ENCODE data around the gene VSIR.

VSIR gene

DNA sequence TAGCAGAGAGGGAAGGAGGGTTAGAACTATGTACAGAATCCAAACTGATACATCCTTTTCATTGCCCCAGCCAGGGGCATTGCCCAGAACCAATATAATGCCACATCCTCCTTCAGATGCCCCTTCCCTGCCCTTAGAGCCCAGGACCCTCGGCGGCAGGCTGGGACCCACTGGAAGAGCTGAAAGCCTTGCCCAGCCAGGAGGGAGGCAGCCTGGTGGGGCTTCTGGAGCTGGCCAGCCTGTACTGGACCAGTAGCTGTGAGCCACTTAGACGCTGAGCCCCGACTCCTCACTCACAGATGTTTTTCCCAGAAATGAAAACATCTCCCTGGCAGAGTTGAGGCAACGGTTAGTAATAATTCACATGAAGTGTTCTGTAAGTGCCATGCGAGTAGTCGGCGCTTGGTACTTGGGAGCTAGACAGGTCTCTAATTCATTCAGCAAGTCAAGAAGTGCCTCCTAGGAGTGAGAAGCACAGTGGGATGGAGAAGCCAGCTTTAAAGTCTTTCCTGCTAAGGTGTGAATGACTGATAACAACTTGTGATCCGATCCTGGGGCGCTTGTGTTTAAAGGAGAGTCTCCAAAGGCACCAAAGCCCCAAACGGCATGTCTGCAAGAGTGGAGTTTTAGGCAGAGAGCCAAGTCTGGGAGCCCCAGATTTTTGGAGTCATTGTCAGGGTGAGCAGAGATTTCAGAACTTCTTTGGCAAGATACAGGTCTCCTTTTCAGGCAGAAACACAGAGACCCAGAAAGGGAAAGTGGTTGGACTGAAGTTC is 9.8 kb downstream of the VSIR start:
- ATAC-seq, result no peak

DNA sequence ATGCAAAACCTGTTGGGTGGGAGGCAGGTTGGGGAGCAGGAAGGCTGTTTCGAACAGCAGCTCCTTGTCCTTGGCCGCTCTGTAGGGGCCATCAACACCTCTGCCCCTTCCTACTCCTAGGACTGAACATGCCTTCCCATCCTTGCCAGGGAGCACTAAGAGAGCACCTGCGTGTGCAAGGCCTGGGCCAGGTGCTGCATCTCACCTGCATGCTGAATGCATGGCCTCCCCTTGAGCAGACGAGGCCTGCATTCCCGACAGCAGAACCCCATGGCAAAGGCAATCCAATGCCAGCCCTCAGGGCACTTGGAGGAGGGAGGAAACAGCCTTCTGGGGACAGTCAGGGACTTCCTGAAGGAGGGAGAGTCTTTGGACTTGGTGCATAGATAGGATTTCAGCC is 11.0 kb downstream of the VSIR start:
- no peak for ATAC-seq

DNA sequence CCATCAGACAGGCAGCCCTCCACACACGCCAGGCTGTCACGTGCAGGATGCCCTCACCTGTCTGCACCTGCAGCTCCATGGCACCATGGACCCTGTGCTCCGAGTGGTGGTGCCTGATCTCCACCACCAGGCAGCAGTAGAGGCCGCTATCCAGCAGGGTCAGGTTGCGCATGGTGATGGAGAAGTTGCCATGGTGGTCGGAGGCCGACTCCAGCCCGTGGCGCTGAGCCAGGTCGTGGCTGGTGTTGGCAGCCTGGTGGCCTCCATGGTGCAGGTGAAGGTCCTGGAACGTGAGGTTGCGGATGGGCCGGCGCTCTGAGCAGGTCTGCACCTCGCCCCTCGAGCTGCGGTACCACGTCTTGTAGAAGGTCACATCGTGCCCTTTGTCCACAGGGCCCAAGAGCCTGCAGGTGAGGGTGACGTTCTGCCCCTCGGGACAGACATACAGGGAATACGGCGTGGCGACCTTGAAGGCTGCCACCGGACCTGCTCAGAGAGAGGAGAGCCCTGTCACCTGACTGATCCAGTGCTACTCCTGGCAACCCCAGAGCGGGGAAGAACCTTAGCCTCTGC is 11.7 kb downstream of the VSIR start:
- peak in 1 of 2 donors; percentile 2 for ATAC-seq

DNA sequence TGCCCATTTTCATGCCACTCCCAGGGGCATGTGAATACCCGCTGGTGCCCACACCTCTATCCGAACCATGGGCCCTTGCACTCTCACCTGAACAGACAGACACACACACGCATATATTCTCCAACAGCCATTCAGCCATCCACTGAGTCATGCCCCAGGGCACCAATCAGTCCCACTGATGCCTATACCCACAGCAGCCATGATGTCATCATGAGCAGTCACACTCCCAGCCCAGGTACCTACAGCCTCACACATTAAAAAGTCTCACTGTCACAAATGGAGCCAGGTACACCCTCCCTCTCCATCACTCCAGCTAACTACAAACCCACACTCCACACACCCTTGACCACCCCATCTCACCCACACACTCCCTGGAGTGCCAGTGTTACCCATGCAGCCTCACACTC is 12.2 kb downstream of the VSIR start:
- peak; percentile 94 to 97 for ATAC-seq

DNA sequence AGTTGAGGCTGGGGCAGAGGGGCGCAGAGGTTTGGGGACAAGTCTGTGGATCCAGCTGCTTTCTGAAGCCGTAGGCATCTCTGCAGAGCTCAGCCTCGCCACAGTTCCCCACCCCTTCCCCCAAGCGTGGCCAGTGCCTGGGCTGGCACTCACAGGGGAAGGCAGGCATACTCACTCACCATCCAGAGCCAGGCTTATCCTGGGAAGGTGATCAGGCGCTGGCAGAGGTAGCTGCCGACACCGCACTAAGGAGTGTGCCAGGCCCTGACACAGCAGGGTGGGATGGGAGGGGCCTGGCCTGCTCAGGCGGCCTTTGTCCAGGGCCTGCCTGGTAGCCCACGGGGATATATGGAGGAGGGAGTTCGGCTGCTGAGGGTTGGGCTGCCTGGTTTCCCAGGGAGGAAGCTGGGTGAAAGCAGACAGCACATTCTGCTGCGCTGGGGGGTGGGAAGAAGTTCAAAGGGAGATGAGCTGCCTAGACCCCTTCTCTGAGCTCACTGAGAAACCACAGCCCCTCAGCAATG is 15.9 kb downstream of the VSIR start:
- ATAC-seq, result no peak

DNA sequence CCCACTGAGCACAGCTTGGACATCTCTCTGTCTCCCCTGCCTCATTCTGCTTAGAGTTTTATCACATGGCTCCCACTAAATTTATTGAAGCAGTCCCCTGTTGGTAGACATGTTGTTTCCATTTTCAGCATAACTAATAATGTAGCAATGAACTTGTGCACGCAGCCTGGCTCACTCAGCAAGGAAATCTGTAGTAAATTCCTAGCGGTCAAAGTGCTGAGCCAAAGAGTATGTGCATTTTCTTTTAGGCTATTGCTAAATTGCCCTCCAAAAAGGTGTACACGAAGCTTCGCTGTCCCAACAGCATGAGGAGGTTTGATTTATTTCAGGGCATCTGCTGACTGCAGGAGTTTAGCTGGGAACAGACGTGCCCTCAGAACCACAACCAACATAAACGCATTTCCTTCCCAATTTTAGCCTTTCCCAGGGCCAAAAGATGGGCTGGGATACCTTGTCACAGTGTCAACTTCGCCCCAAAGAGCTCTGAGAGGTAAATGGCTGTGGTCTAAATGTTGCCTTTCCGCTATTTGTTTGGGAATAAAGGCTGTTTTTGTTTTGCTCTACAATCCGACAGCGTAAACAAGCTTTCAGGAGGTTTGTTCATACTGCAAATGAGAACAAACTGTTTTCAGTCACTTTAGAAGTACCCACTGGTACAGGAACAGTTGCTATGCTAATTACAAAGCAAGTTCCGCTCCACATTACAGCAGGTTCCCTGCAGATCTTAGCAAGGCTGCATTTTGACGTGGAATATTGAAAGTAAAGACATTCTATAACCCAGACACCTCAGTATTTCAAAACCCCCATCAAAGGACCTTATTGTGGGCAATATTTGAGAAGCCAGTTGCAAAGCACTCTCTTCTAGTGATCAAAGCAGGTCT is 16.8 kb downstream of the VSIR start:
- peak; percentile 52 to 65 for ATAC-seq

DNA sequence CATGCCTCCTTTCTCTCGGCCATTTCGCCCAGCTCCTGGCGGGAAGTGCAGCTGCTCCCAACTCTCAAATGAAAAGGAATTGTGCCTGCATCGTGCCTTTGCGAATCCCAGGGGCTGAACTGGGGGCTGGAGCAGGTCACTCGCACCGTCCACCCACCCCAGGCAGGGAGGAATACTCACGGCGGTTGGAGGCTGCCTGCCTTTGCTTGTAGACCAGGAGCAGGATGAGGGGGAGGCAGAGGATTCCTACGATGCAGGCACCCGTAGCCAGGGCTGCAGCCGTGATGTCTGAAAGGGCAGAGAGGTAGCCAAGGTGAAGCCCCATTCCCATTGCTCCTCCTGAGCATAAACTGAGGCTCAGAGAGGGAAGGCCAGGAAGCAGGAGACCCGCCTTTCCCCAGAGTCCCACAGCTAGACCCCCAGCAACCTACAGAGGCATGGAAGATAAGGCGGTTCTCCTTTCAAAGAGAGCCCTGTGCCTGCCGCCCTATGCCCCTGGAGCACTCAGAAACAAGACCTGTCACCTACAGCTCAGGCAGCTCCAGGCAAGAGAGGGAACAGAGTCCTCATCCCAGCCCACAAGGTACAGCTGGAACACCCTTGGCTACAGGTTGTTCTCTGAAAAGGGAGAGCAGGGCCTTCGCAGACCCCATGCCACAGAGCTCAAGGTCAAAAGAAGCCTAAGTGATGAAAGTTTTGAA is 18.0 kb downstream of the VSIR start:
- no peak for ATAC-seq

DNA sequence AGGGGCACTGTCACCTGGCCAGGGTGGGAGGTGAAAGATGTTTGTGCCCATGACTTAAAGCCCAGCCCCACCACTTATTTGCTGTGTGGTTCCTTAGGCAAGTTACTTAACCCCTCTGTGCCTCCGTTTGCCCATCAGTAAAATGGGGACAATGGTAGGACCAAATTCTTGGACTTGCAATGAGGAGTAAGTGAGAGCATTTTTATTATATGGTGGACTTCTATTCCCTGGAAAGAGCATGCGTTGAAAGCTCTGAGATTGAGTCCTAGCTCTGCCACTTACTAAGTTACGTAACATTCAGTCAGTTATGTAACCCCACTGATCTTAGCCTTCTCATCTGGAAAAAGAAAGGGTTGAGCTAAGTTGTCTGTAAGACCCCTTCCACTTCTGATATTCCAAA is 18.8 kb downstream of the VSIR start:
- ATAC-seq, result no peak

DNA sequence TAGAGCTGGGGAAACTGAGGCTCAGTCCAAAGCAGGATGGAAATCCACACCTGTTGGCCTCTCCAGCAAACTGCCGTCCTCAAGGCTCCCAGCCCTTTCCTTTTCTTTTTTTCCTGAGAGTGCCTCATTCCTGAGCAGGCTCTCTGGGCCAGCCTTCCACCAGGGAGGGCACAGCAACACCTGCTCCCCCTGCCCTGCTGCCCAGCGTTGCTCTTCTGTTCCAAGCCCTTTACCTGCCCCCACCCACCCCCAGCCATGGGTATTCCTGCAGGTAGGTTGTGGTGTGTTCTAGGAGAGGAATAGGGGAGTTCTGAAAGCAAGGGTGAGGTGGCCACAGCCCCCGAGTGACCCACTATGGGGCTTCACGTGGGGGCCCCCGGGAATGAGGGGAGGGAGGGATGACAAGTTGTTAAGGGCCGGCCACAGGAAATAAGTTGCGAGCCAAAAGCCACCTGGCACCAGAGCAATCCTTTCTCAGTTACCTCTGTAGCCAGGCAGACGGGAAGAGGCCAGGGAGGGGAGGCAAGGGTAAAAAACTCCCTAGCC is 19.3 kb downstream of the VSIR start:
- no peak for ATAC-seq

DNA sequence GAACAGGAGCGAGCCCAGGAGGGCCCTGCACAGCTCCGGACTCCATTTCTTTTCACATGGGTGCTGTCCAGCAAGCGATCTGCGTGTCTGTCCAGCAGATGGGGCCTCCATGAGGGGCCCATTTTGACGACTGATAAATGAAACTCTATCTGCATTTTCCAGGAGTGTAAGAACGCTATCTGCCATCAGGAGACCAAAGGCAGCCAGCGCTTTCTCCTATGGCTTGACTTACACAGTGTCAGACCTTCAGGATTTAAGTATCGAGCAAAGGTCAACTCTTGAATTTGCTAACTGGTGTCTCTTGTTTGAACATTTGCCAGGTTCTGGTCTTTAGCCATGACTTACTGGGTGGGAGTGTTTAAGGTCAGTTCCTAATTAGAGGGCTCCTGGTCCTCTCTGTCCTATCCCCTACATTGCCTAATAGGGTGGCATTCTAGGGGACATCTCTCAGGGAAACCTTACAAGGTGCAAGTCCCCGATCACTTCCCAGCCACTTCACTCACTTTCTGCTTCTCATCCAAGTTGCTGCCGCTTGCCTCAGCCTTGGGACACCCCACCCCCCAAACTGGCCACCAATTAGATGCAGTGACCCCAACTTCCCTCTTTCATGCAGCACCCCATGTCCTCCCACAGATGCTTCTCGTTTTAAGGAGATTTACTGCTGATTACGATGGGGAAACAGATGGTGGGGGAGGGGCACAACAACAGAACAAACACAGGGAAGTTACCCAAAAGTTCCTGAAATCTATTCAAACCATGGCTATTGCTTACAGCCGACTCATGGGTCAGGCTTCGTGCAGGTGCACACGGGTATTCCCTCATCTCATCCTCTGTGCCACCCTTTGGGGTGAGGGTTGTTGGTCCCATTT is 20.0 kb downstream of the VSIR start:
- ATAC-seq, result no peak

DNA sequence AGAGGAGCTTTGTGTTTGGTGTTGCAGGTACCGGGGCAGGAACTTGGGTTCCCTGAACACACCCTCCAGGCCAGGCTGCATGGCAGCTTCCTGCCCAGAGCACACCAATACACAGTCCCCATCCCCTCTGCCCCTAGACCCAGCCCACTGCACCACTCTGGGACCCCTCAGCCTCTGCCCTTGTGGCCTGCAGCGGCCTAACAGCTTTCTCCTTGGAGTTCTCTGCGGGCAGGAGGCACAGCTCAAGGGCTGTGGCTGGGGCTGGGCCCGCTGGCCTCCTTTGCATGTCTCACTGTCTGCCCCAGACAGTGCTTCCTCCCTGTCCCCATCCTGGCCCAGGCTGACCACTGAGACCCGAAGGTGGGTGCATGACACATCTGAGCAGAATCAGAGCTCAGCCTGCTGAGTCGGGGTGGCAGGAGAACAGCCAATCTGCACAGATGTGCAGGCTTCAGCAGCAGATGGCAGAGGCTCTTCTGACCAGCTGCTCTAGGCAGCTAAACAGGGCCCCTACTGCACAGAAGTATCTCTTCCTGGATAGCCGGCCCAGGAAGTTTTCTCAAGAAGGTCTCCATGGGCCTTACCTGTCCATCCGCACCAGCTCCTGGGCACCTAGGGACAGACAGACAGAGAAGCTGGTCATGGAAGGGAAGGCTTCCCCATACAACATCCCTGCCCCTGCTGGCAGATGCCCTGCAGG is 20.8 kb downstream of the VSIR start:
- ATAC-seq, result no peak

DNA sequence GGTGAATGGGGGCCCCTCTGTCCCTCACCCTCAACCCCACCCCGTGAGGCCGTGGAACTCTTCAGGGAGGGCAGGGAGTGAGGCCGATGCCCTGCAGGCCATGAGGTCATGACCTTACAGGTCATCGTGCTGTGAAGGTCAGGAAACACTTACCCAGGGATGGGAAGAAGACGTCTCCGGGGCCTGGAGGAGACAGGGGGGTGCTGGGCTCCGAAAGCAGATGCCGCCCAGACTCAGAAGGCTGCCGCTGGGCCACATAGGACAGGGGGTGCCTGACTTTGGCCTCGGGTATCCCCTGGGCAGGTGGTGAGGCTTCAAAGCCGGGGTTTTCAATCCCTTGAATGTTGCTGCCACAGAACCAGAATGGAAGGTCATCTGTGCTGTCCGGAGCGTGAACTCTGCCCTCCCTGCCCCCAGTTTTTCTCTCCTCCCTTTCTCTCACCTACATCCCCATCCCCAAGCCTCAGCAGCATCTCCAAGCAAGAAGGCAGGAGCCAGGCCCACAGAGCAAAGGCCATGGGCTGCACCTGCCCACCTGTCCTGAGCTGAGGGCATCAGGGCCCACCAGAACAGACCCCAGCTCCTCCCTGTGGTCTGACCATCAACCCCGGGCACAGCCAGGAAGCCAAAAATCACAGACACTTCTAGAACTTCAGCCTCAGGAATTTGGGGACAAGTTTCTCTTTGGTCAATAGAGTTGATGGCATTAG is 21.6 kb downstream of the VSIR start:
- no peak for ATAC-seq

DNA sequence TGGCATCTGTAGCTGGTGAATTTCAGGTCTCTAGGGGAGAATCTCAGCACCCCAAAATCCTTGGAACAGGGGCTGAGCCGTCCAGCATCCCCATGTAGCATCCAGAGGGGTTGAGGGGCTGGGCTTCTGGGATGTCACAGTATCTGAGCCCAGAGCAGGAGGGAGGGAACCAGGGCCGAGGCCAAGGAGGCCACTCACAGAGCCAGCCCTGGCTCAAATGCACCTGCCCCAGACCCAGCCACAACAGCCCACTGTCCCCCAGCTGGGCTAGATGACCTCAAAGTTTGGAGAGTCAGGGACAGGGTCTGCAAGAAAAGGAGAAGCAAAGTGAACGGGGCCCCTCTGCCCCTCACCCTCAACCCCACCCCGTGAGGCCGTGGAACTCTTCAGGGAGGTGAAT is 22.3 kb downstream of the VSIR start:
- no peak for ATAC-seq

DNA sequence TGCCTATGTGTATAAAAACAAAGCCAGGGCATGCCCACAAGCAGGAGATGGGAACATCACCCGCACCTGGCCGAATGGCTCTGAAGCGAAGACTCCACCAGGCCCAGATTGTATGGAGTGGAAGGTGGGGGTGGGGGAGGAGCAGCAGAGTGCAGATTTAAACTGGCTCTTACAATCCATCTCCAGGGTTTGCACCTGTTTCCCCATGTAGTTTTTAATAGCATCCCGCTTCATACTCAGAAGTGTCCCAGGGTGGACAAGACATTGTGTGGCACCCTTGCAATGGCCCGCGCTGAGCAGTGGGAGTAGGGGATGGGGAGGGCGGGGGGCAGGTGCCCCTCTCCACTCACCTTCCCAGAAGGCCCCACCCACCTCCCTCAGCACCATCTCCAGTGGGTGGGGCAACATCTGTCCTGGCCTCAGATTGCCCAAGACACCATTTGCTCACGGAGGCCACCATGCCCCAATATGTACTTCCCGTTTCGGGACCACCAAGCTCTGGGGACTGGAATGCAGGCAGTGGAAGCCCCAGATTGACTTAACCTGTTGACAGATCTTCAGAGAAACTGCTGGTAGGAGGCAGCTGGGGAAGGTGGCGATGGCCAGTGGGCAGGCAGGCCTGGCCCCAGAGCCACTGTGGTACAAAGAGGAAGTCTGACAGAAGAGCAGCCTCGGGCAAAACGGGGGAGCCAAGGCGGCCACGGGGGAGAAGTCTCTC is 23.0 kb downstream of the VSIR start:
- ATAC-seq, result no peak

DNA sequence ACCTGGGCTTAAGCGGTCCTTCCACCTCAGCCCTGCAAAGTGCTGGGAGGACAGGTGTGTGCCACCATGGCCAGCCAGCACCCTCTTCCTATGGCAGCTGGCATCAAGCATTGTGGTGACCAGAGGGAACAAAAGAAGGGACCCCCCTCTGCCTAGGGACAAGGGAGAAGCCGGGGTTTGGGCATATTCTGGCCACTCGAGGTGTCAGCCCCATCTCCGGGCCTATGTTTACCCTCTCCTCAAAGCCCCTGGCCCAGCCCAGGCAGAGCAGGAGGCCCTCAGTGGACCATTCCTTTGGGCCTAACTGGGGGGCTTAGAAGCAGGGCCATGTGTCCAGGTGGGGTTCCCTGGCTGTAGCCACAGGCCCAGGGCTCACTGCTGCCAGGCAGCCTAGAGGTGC is 23.9 kb downstream of the VSIR start:
- no peak for ATAC-seq

DNA sequence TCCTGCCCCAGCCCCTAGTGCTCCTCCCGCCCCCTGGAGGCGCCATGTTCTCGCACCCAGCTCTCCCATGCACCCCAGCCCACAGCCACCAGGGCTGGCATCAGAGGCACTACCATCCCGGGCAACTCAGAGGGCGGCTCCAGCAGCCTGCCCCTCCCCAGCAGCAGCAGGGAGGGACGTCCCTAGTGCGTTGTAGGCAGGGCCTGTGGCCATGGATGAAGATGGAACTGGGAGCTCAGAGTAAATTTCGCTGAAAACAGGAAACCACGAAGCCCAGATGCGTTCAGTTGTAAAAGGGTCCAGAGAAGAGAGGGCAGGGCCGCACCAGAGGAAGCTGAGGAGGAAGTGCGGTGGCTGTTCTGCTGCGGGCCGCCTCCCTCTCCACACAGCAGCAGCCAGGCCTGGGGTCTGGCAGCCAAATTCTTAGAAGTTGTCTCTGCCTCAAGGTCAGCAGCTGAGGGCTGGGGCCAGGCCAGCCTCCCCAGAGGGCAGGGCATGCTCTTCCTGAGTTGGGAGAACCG is 24.6 kb downstream of the VSIR start:
- ATAC-seq, result peak; percentile 64 to 74

DNA sequence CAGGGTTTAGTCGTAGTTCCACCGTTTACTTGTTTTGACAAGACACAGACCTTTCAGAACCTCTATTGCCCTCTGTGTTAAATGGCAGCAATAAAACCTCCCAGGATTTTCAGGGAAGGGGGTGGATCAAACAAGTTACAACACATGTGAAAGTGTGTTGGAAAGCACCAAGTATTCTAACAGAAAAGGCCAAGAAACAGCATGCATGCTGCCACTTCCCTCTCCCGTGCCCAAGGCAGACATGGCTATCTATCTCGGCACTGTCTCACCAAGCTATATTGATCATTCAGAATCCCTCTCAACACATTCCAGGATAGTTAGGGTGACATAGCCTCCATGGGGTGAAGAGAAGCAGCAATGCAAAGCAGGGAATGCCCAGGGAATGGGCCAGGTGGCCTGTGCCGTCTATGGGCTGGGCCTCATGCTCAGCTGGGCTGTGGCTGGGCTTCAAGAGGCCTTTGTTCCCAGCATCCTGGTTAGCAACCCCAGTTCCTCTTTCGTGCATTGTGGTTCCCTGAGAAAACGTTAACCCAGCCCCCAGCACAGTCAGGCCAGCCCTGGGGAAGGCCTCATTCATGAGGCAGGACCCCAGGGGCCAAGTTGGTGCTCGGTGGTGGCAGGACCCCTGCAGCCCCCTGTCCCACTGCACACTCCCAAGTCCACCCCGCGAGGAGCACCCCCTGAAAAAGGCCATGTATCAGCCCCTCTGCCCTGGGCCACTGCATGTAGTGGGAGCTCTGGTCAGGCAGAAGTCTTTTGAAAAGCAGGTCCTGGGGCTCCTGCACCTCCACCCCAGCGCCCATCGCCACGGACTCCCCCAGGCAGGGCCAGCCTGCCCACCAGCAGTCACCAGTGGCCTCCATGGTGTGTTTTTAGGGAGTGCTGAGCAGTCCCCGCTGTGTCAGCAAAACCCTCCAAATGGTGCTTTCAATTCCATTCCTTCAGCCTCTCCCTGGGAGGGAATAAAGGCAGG is 25.5 kb downstream of the VSIR start:
- ATAC-seq, result no peak

DNA sequence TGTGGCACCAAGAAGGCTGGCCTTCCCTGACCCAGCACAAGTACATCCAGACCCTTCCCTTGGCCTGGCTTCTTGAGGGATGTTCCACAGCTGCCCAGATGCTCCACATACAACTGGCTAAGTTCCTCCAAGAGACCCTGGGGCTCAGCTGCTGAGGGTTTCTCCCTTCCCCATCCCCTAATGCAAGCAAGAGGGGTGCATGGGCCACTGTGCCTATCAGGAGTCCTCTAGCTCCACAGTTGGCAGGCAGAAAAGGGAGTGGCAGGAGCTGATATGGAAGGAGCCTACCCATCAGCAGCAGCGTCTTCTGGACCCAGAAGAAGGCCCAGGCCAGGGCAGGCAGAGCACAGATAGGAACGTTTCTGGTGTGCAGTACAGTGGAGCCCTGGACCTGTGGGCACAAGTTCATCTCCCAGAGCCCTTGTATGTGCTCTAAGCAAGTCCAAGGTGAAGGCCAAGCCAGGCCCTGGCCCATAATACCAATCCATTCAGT is 26.2 kb downstream of the VSIR start:
- no peak for ATAC-seq

Measured in activated CD4-positive, CD25-positive, alpha-beta regulatory T cell treated with anti-CD3 and anti-CD28 coated beads, Interleukin-2, amount 50 U/mL, for 24 hours (primary cell).